DOHH2 (cell line): ENCODE results near the gene SCGB1A1.
"Not testable (repeated sequence)": the region's sequence is repeated elsewhere in the genome, so short reads cannot be mapped to it uniquely, and the experiment has no call there.

Experiments
- H3F3A ChIP-seq: fragments of 200-600 bp; sonication (generic), shearing (Covaris generic); 2 replicates; pipeline ENCODE4 v1.6.0; 2016; ENCODE audit warnings: antibody characterized with exemption, mild to moderate bottlenecking; ENCODE audit not compliant: control insufficient read depth, insufficient read depth
- H3K27ac ChIP-seq: fragments of 200-600 bp; sonication (generic); 2 replicates; pipeline ENCODE4 v1.5.1; 2014; ENCODE audit warnings: low read depth, mild to moderate bottlenecking, low read length, moderate library complexity
- H3K27me3 ChIP-seq: fragments of 200-600 bp; sonication (generic); 2 replicates; pipeline ENCODE4 v1.6.1; 2014; ENCODE audit warnings: mild to moderate bottlenecking, low read length, mixed read lengths; ENCODE audit not compliant: control insufficient read depth
- H3K36me3 ChIP-seq: fragments of 200-600 bp; sonication (generic); 2 replicates; pipeline ENCODE4 v1.6.1; 2014; ENCODE audit warnings: mild to moderate bottlenecking, low read length, moderate library complexity, mixed read lengths; ENCODE audit not compliant: control insufficient read depth
- H3K4me1 ChIP-seq: fragments of 200-600 bp; sonication (generic); 2 replicates; pipeline ENCODE4 v1.6.1; 2014; ENCODE audit warnings: mild to moderate bottlenecking, low read length, mixed read lengths; ENCODE audit not compliant: control insufficient read depth
- H3K4me2 ChIP-seq: fragments of 200-600 bp; sonication (generic); 2 replicates; pipeline ENCODE4 v1.6.0; 2014; ENCODE audit warnings: mild to moderate bottlenecking, low read length, moderate library complexity
- H3K4me3 ChIP-seq: fragments of 200-600 bp; sonication (generic); 2 replicates; pipeline ENCODE4 v1.5.1; 2014; ENCODE audit warnings: mild to moderate bottlenecking, low read length, mixed read lengths
- H3K79me2 ChIP-seq: fragments of 200-600 bp; sonication (generic); 2 replicates; pipeline ENCODE4 v1.6.1; 2014; ENCODE audit warnings: mild to moderate bottlenecking, low read length, mixed read lengths; ENCODE audit not compliant: control insufficient read depth
- H3K9me2 ChIP-seq: fragments of 200-600 bp; sonication (generic); replicated peaks from 2 replicates; pipeline ENCODE4 v1.6.1; 2014; ENCODE audit warnings: mild to moderate bottlenecking, low read length, mixed read lengths; ENCODE audit not compliant: control insufficient read depth
- H3K9me3 ChIP-seq: fragments of 200-600 bp; sonication (generic); 2 replicates; pipeline ENCODE4 v1.6.1; 2014; ENCODE audit warnings: antibody characterized with exemption, low read length, mixed read lengths; ENCODE audit not compliant: control insufficient read depth, insufficient read depth
- H4K20me1 ChIP-seq: fragments of 200-600 bp; sonication (generic); 2 replicates; pipeline ENCODE4 v1.6.0; 2014; ENCODE audit warnings: low read depth, mild to moderate bottlenecking, antibody characterized with exemption, low read length, moderate library complexity; ENCODE audit not compliant: control insufficient read depth, insufficient read depth
- EZH2phosphoT487 ChIP-seq: fragments of 200-600 bp; sonication (generic); IDR thresholded peaks from 2 replicates; pipeline ENCODE4 v1.6.1; 2017; ENCODE audit warnings: borderline replicate concordance, mild to moderate bottlenecking, antibody characterized with exemption, low read length, moderate library complexity, mixed read lengths
- TF ChIP-seq, protein P1 (sequence below): fragments of 200-600 bp; sonication (generic); IDR thresholded peaks from one replicate; pipeline ENCODE4 v1.5.1; 2014; ENCODE audit warnings: antibody characterized with exemption, mild to moderate bottlenecking, low read depth, low read length; ENCODE audit not compliant: poor library complexity, severe bottlenecking

SCGB1A1 gene

DNA sequence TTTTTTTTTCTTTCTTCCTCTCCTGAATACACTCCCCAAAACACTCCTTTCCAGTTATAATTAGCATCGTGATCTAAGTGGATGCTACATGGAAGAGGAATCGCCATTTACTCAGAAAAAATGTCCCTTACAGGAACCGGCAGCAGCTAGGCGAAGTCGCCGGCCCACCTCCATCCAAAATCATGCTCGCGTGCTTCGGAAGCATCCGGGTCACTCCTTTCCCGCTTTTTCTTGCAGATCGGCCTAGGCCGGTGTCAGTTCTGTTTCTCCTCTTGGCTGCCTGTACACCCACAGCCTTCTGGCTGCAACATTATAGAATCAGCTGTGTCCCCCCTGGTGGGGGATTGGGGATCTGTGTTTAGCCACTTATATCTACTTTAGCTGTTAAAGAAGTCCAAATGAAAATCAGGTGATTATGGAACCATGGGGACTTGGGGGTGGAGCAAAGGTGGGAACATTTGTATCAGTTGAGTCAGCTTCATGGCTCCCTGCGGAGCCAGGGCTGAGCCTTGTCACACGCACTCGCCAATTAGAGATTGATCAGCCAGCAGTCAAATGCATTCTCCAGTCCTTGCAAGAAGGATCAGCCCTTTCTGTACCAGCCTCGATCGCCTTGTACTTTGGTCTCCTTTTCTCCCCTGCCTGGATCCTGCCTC is 45.2 kb upstream of the SCGB1A1 start:
- H3K4me1 ChIP-seq, result no peaks in the 10 kb centered on the region
- H4K20me1 ChIP-seq, result no peaks in the 10 kb centered on the region
- H3K4me2 ChIP-seq, result no peak overlapping the region
- no peaks in the 10 kb centered on the region for H3K9me2 ChIP-seq
- H3K79me2 ChIP-seq, result no peaks in the 10 kb centered on the region
- no peaks in the 10 kb centered on the region for H3F3A ChIP-seq
- no peak overlapping the region for H3K27ac ChIP-seq
- H3K27me3 ChIP-seq, result no peaks in the 10 kb centered on the region
- H3K4me3 ChIP-seq, result no peak overlapping the region
- no peaks in the 10 kb centered on the region for H3K36me3 ChIP-seq
- TF ChIP-seq, protein P1, sequence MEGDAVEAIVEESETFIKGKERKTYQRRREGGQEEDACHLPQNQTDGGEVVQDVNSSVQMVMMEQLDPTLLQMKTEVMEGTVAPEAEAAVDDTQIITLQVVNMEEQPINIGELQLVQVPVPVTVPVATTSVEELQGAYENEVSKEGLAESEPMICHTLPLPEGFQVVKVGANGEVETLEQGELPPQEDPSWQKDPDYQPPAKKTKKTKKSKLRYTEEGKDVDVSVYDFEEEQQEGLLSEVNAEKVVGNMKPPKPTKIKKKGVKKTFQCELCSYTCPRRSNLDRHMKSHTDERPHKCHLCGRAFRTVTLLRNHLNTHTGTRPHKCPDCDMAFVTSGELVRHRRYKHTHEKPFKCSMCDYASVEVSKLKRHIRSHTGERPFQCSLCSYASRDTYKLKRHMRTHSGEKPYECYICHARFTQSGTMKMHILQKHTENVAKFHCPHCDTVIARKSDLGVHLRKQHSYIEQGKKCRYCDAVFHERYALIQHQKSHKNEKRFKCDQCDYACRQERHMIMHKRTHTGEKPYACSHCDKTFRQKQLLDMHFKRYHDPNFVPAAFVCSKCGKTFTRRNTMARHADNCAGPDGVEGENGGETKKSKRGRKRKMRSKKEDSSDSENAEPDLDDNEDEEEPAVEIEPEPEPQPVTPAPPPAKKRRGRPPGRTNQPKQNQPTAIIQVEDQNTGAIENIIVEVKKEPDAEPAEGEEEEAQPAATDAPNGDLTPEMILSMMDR, result no peak
- TF ChIP-seq EZH2phosphoT487, result no peak
- H3K9me3 ChIP-seq, result no peaks in the 10 kb centered on the region

DNA sequence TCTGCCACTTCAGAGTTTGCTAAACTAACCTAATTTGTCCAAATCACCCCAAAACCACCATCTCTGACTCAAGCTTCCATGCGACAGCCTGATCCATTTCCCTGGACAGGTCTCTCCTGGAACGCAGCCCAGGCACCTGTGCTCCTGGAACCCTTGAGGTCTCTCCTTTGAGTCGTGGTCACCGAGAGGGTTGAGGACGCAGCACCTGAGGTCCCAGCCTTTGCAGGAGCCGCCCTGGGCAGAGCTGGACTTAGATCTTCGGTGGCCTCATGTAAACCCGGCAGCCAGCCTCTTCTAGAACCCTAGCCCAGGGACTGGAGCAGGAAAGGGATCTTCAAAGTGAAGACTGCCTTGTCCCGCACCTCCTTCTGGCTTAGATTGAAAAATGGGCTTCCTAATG is 44.0 kb upstream of the SCGB1A1 start:
- Histone ChIP-seq H3K36me3 (no peaks in the 10 kb centered on the region), H3K4me3 (no peak overlapping the region), H3K4me2 (no peak overlapping the region), H3K9me2 (no peaks in the 10 kb centered on the region), H3K79me2 (no peaks in the 10 kb centered on the region), H4K20me1 (no peaks in the 10 kb centered on the region), H3K9me3 (no peaks in the 10 kb centered on the region), H3K27ac (no peak overlapping the region), H3F3A (no peaks in the 10 kb centered on the region), H3K4me1 (no peaks in the 10 kb centered on the region), H3K27me3 (no peaks in the 10 kb centered on the region)
- TF ChIP-seq EZH2phosphoT487, result no peak
- TF ChIP-seq, protein P1, result no peak

DNA sequence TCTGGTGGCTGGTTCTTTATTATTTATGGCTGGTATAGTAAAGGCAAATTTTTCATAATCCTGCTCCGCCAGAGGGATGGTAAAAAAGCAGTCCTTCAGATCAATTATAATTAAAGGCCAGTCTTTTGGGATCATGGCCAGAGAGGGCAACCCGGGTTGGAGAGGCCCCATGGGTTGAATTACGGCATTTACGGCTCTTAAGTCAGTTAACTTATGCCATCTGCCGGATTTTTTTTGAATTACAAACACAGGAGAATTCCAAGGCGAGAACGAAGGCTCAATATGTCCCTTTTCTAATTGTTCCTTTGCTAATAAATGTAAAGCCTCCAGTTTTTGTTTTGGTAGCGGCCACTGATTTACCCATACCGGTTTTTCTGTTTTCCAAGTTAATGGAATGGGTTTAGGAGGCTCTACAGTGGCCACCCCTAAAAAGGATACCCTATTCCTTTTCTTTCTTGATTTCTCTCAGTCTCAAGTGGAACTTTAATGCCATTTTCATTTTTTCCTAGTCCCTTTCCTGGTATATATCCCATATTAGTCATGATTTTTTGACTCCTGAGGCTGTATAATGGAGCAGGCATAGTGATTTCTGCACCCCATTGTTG is 40.3 kb upstream of the SCGB1A1 start:
- not testable (repeated sequence) for H3K4me3 ChIP-seq, H3K36me3 ChIP-seq, H3K4me2 ChIP-seq, H3K27me3 ChIP-seq, H4K20me1 ChIP-seq, H3K4me1 ChIP-seq, H3K79me2 ChIP-seq, H3K9me3 ChIP-seq, H3K9me2 ChIP-seq, H3K27ac ChIP-seq, H3F3A ChIP-seq
- TF ChIP-seq, protein P1, result peak; percentile 23

DNA sequence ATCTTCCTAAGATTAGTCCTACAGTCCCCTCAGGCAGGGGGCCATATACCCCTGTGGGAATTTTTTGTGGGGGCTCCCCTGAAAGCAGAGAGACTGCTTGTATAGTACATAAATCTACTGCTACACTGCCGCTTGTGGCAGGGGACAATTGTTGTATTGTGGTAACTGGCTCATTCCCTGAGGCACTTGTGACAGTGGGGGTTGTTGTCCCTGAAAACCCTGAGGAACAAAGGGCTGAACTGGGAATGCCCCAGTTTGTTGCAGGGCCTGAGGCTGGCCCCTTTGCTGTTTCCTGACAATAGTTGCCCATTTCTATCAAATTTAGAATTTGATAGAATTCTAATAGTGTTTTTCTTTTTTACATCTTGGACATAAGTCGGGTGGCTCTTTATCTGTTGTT is 39.2 kb upstream of the SCGB1A1 start:
- H3K4me2 ChIP-seq, result not testable (repeated sequence)

More for the DNA sequence above, 39.2 kb upstream of the SCGB1A1 start:
- H3K9me2 ChIP-seq, H3K36me3 ChIP-seq, H3K79me2 ChIP-seq, H3K4me1 ChIP-seq, H3F3A ChIP-seq, H3K27ac ChIP-seq, H3K9me3 ChIP-seq, H4K20me1 ChIP-seq, H3K4me3 ChIP-seq, H3K27me3 ChIP-seq: not testable (repeated sequence)
